Activated CD8-positive, alpha-beta memory T cell treated with anti-CD3 and anti-CD28 coated beads for 36 hours (primary cell): ENCODE measurements around the gene LSM10. TPM values are rescaled to one million over a fixed set of nuclear protein-coding genes. Genes with fewer than 3 reads are reported as not detected.

ENCODE experiments used
- CTCF ChIA-PET: fragments of 350-600 bp; sonication (Branson Sonifier 250); formaldehyde crosslinking; loops from one replicate; lab custom pipeline; 2021; ENCODE audit warnings: antibody characterized with exemption; lab: Charles Lee
- POLR2A ChIA-PET: fragments of 350-600 bp; sonication (Branson Sonifier 250); formaldehyde crosslinking; loops from one replicate; lab custom pipeline; 2021; ENCODE audit warnings: antibody characterized with exemption; lab: Charles Lee
- total RNA-seq, 2 experiments: library from RNA; stranded (reverse); gene quantifications; one replicate each; pipeline ENCODE4 v1.2.3, GENCODE V29; 2021

Gene LSM10
- total RNA-seq, 2 experiments from 2014 or later: 75.7 to 81.0 TPM

- POLR2A ChIA-PET: no interaction called here
- CTCF ChIA-PET: interaction anchor here (1.3 to 1.9 kb wide), 2 partner anchors 20 to 25 kb away, joined by 3 to 4 read pairs; no protein-coding TSS in a partner anchor
Observed at GRCh38 chr1:36349241-36349671, 48.5 kb downstream of the LSM10 start.

DNA sequence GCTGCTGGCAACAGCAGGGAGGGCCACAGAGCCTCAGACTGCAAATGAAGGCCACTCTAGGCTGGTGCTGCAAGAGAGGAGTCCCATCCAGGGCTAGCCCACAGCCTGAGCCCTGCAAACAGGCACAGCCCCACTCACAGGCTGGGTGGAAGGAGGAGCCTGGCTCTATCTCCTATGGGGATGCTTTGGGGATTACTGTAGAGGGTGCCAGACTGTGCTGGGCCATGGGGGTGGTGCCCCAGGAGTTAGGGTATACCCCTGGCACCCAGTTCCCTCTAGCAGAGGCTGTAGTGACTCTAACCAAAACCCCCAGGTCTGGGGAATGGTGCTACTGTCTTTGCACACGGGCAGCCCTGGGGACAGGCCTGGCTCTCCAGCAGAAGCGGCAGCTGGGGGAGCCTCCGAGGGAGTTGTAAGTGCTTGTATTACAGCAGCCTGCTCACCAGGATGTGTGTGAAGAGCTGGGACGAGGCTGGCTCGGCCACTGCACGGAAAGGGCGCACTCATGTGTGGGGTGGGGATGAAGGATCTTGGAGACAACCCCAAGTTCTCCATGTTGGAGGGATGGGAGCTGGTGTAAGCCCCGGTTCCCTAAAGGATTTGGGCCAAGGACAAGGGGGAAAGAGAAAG is 50.9 kb downstream of the LSM10 start:
- ChIA-PET POLR2A (no interaction called here), CTCF (interaction anchor here (1.9 kb wide), 1 partner anchor 23 kb away, joined by 4 read pairs; no protein-coding TSS in a partner anchor)

GRCh38 chr1:36345353-36345752 is 52.4 kb downstream of the LSM10 start:
- CTCF ChIA-PET: interaction anchor here (0.6 to 1.4 kb wide), 5 partner anchors 73 to 188 kb away, joined by 3 to 4 read pairs (median 3); no protein-coding TSS in a partner anchor
- POLR2A ChIA-PET: no interaction called here

- ChIA-PET POLR2A (no interaction called here), CTCF (interaction anchor here (0.6 to 2.3 kb wide), 3 partner anchors 10 to 18 kb away, joined by 3 to 8 read pairs (median 4); no protein-coding TSS in a partner anchor)
Observed at GRCh38 chr1:36344395-36344680, 53.4 kb downstream of the LSM10 start.

DNA sequence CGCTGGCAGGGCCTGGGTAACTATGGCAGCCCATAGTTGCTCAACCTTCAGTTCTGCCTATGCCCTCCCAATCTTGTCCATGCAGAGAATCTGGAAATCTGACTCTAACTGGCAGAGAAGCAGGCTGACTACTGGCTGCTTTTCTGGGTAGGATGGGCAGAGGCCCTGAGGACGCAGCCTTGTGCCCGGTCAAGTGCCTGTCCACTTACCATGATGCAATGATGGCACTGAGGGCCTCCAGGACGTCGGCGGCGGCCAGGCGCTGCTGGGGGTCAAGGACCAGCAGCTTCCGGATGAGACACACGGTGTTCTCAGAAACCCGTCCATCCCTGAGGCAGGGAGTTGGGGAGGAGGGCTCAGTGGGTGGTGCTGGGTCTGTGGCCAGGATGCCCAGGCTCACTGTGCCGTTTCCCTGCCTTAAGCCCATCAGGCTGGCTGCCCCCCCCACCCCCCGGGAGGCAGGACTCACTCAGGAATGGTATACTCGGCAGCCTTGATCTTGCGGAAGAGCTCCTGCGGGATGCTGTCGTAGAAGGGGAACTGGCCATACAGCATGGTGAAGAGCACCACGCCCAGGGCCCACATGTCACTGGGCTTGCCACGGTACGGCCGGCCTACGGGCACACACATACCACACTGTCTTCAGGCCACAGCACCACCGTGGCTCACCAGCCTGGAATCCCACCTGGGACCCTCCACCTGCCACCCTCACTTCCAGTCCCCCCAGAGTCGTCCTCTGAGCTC is 53.9 kb downstream of the LSM10 start:
- ChIA-PET POLR2A (no interaction called here), CTCF (interaction anchor here (0.5 to 2.3 kb wide), 9 partner anchors 9 to 78 kb away, joined by 3 to 11 read pairs (median 4); partner anchors contain the start of gene EVA1B)

Other genes with a start within 250 kb of the LSM10 start
- 10 to 100 TPM; 60.6 to 64.0 TPM for gene TRAPPC3, start 248.4 kb downstream of the LSM10 start, total RNA-seq
- gene MAP7D1, start 241.7 kb downstream of the LSM10 start, total RNA-seq: 100 to 1,000 TPM; 172 to 174 TPM
- 100 to 1,000 TPM; 162 to 167 TPM for gene THRAP3, start 173.5 kb downstream of the LSM10 start, total RNA-seq
- gene SH3D21, start 91.5 kb downstream of the LSM10 start, total RNA-seq: 1 to 10 TPM; 6.7 to 6.9 TPM
- gene EVA1B, start 74.3 kb downstream of the LSM10 start, total RNA-seq: 10 to 100 TPM; 13.9 to 14.2 TPM
- gene STK40, start 12.0 kb downstream of the LSM10 start, total RNA-seq: 10 to 100 TPM; 59.9 to 60.4 TPM
- 1 to 10 TPM; 2.3 to 2.7 TPM for gene OSCP1, start 52.5 kb upstream of the LSM10 start, total RNA-seq
- 100 to 1,000 TPM; 134 to 144 TPM for gene MRPS15, start 66.5 kb upstream of the LSM10 start, total RNA-seq
- gene CSF3R, start 85.0 kb upstream of the LSM10 start, total RNA-seq: not detected